GM12878 (cell line): Measurements from ENCODE around the gene CDH4.
"Not testable (repeated sequence)": the region's sequence is repeated elsewhere in the genome, so short reads cannot be mapped to it uniquely, and the experiment has no call there.

Experiments
- BCLAF1 ChIP-seq: fragments of 450-650 bp; IDR thresholded peaks from 2 replicates; pipeline ENCODE4 v1.6.1; 2017; ENCODE audit warnings: antibody characterized with exemption, mild to moderate bottlenecking, moderate library complexity
- CTCF ChIP-seq, 3 experiments: IDR thresholded peaks in 2 of 3; conservative IDR thresholded peaks in 1 of 3; 2 replicates each; pipeline ENCODE4 v1.5.1; 2011; ENCODE audit warnings: low read depth in 3 of 3, low read length in 3 of 3, mild to moderate bottlenecking in 3 of 3, control low read depth in 2 of 3, moderate library complexity in 2 of 3, inconsistent platforms in 1 of 3, mixed read lengths in 1 of 3; ENCODE audit not compliant: control insufficient read depth in 2 of 3, insufficient read depth in 1 of 3; ENCODE audit errors: extremely low read depth in 1 of 3
- DPF2 ChIP-seq: fragments of 450-650 bp; IDR thresholded peaks from 2 replicates; pipeline ENCODE4 v1.6.1; 2017; ENCODE audit warnings: mild to moderate bottlenecking
- ESRRA ChIP-seq: IDR thresholded peaks from 2 replicates; pipeline ENCODE4 v1.6.1; 2012; ENCODE audit warnings: mild to moderate bottlenecking, low read length, improper control_type of control experiment
- EZH2 ChIP-seq: IDR thresholded peaks from 2 replicates; pipeline ENCODE4 v1.6.1; 2012; ENCODE audit warnings: low read depth, mild to moderate bottlenecking, control low read depth, inconsistent platforms, low read length, borderline replicate concordance; ENCODE audit not compliant: control insufficient read depth
- HDAC6 ChIP-seq: fragments of 200-600 bp; sonication (generic); IDR thresholded peaks from one replicate; pipeline ENCODE4 v1.8.0; 2017; ENCODE audit warnings: antibody characterized with exemption; ENCODE audit not compliant: unreplicated experiment
- NFYA ChIP-seq: IDR thresholded peaks from 2 replicates; pipeline ENCODE4 v1.6.1; 2011; ENCODE audit warnings: low read depth, mild to moderate bottlenecking, low read length, improper control_type of control experiment, borderline replicate concordance
- PBX3 ChIP-seq: IDR thresholded peaks from 2 replicates; pipeline ENCODE4 v1.6.1; 2011; ENCODE audit warnings: mild to moderate bottlenecking, low read depth, low read length, moderate library complexity; ENCODE audit not compliant: insufficient replicate concordance
- SUZ12 ChIP-seq: fragments of 200-600 bp; sonication (generic); IDR thresholded peaks from one replicate; pipeline ENCODE4 v1.6.1; 2018; ENCODE audit warnings: antibody characterized with exemption, mild to moderate bottlenecking; ENCODE audit not compliant: unreplicated experiment

GRCh38 chr20:61984431-61984830, 732.4 kb downstream of the CDH4 start:
- TF ChIP-seq CTCF (IDR thresholded peaks at IDR 0.05 in 2 of 3, conservative IDR thresholded peaks at IDR 0.05 in 1 of 3; ENCODE audit: control insufficient read depth in 2 of 3, extremely low read depth in 1 of 3, insufficient read depth in 1 of 3, low read depth in 3 of 3, low read length in 3 of 3); NFYA; PBX3; ESRRA; SUZ12; EZH2; HDAC6; DPF2; BCLAF1: not testable (repeated sequence)
